Measurements from ENCODE around the gene BRME1.

- TF ChIP-seq POLR2A (IDR thresholded peaks at IDR 0.05) (no peak), CTCF (IDR thresholded peaks at IDR 0.05) (no peak)
Measured at GRCh38 chr19:13848798-13849676, 56.9 kb downstream of the BRME1 start.
